Panc1 (cell line): Measurements from ENCODE around the gene PTPRN. TPM values are rescaled to one million over a fixed set of nuclear protein-coding genes. Genes with fewer than 3 reads are reported as not detected.

Source experiments
- ATAC-seq: fragments of 200-7000 bp; cut with Tn5 transposase; 2 replicates; pipeline ENCODE4 v1.9.1; 2020; ENCODE audit warnings: mild to moderate bottlenecking, moderate library complexity
- BruUV-seq: library from RNA; stranded (reverse); fragments of 400-500 nt; replicated peaks from 2 replicates; lab custom pipeline; 2021; lab: Mats Ljungman, UMichigan
- CTCF ChIA-PET: fragments of 300-600 bp; sonication (Branson Sonifier 250); formaldehyde crosslinking; loops from one replicate; lab custom pipeline; 2022; ENCODE audit warnings: antibody characterized with exemption; lab: Charles Lee
- POLR2A ChIA-PET: fragments of 300-600 bp; sonication (Branson Sonifier 250); formaldehyde crosslinking; loops from one replicate; lab custom pipeline; 2022; ENCODE audit warnings: antibody characterized with exemption; lab: Charles Lee
- DNase-seq: peaks from one replicate; pipeline ENCODE4 v3.0.0-alpha.2; 2010; ENCODE audit warnings: low read depth, low spot score
- H3K27ac ChIP-seq: 2 replicates; pipeline ENCODE4 v1.5.1; 2011; ENCODE audit warnings: mild to moderate bottlenecking, low read length, inconsistent platforms
- H3K27me3 ChIP-seq: fragments of 200-500 bp; sonication (Bioruptor generic); 2 replicates; pipeline ENCODE4 v1.6.0; 2014; ENCODE audit warnings: low read length, inconsistent platforms; ENCODE audit not compliant: control insufficient read depth, insufficient read depth
- H3K36me3 ChIP-seq: fragments of 200-500 bp; sonication (Bioruptor generic); 2 replicates; pipeline ENCODE4 v1.5.1; 2014; ENCODE audit warnings: inconsistent platforms, mild to moderate bottlenecking, low read length, moderate library complexity; ENCODE audit not compliant: control insufficient read depth, insufficient read depth
- H3K4me1 ChIP-seq: 2 replicates; pipeline ENCODE4 v1.5.1; 2011; ENCODE audit warnings: inconsistent platforms, mild to moderate bottlenecking, low read length, moderate library complexity; ENCODE audit not compliant: control insufficient read depth, insufficient read depth
- H3K4me3 ChIP-seq, 2 experiments: 2 replicates each; pipeline ENCODE4 v1.5.1; 2011 to 2012; ENCODE audit warnings: low read depth in 2 of 2, low read length in 2 of 2, mild to moderate bottlenecking in 2 of 2, inconsistent platforms in 1 of 2, moderate library complexity in 1 of 2
- H3K9me3 ChIP-seq: fragments of 200-500 bp; sonication (Bioruptor generic); 2 replicates; pipeline ENCODE4 v1.5.1; 2014; ENCODE audit warnings: low read depth, mild to moderate bottlenecking, inconsistent platforms, low read length, moderate library complexity; ENCODE audit not compliant: control insufficient read depth, insufficient read depth
- CTCF ChIP-seq: fragments of 450-650 bp; IDR thresholded peaks from 2 replicates; pipeline ENCODE4 v1.5.1; 2017; ENCODE audit warnings: mild to moderate bottlenecking
- POLR2AphosphoS5 ChIP-seq: IDR thresholded peaks from 2 replicates; pipeline ENCODE4 v1.6.1; 2012; ENCODE audit warnings: mild to moderate bottlenecking, low read depth, low read length, moderate library complexity
- REST ChIP-seq, 2 experiments: IDR thresholded peaks; 2 replicates each; pipeline ENCODE4 v1.6.1; 2011 to 2012; ENCODE audit warnings: low read depth in 2 of 2, control low read depth in 1 of 2, low read length in 1 of 2, mild to moderate bottlenecking in 1 of 2, moderate library complexity in 1 of 2; ENCODE audit not compliant: insufficient read depth in 1 of 2
- SIN3A ChIP-seq: IDR thresholded peaks from 2 replicates; pipeline ENCODE4 v1.6.1; 2012; ENCODE audit warnings: low read depth, mild to moderate bottlenecking, low read length, moderate library complexity, borderline replicate concordance; ENCODE audit not compliant: insufficient read depth
- TCF7L2 ChIP-seq: IDR thresholded peaks from 2 replicates; pipeline ENCODE4 v1.6.1; 2011; ENCODE audit warnings: mild to moderate bottlenecking, low read depth, low read length, inconsistent platforms
- in situ Hi-C: cut with HindIII; loops from 2 replicates; pipeline ENCODE4 v1.10.0; 2016; ENCODE audit warnings: low sequenced_read_pairs, low pct_unique_long_range_greater_than_20kb
- intact Hi-C: fragments of 100-400 bp; cut with micrococcal nuclease; formaldehyde crosslinking; loops from one replicate; pipeline ENCODE4 v1.10.0; 2022; ENCODE audit not compliant: unreplicated experiment
- total RNA-seq: library from RNA; stranded (reverse); gene quantifications from one replicate; pipeline ENCODE4 v1.2.1, GENCODE V29; 2021; ENCODE audit not compliant: unreplicated experiment

The PTPRN gene
- total RNA-seq, 1 experiment from 2014 or later: not detected

- no TSS peak for BruUV-seq
- no peak for TF ChIP-seq TCF7L2
- TF ChIP-seq POLR2AphosphoS5: no peak
- TF ChIP-seq CTCF: no peak
- TF ChIP-seq SIN3A: no peak
- no peak for TF ChIP-seq REST (IDR thresholded peaks at IDR 0.05; ENCODE audit: insufficient read depth in 1 of 2, low read depth in 2 of 2, low read length in 1 of 2)
- ChIA-PET CTCF (no interaction called here), POLR2A (no interaction called here)
- Histone ChIP-seq H3K9me3 (no peaks in the 10 kb centered on the region), H3K4me3 (no peak overlapping the region), H3K27me3 (no peaks in the 10 kb centered on the region), H3K4me1 (peaks cover 4% of the 10 kb centered on the region; the same call in 1 of the 2 replicates), H3K27ac (no peak overlapping the region), H3K36me3 (no peaks in the 10 kb centered on the region; the same call in 1 of the 2 replicates)
- DNase-seq: no peak
- peak; percentile 71 for ATAC-seq
- in situ Hi-C loops (no loop called here), intact Hi-C loops (no loop called here)
Measured at GRCh38 chr2:219285894-219286425, 23.2 kb downstream of the PTPRN start.

- POLR2A ChIA-PET: no interaction called here
- intact Hi-C loops: no loop called here
- H3K27ac ChIP-seq: no peak overlapping the region
Measured at GRCh38 chr2:219285373-219285735, 23.8 kb downstream of the PTPRN start.

More at GRCh38 chr2:219285373-219285735, 23.8 kb downstream of the PTPRN start:
- no peak for DNase-seq
- in situ Hi-C loops: no loop called here
- no peaks in the 10 kb centered on the region for H3K9me3 ChIP-seq
- peaks cover 4% of the 10 kb centered on the region; the same call in 1 of the 2 replicates for H3K4me1 ChIP-seq
- no peaks in the 10 kb centered on the region; the same call in 1 of the 2 replicates for H3K36me3 ChIP-seq
- CTCF ChIA-PET: no interaction called here
- no peaks in the 10 kb centered on the region for H3K27me3 ChIP-seq
- no TSS peak for BruUV-seq
- TF ChIP-seq CTCF (no peak), POLR2AphosphoS5 (no peak), SIN3A (no peak), TCF7L2 (no peak), REST (IDR thresholded peaks at IDR 0.05; ENCODE audit: insufficient read depth in 1 of 2, low read depth in 2 of 2, low read length in 1 of 2) (no peak)
- no peak overlapping the region for H3K4me3 ChIP-seq
- no peak for ATAC-seq
